Measurements from ENCODE around the gene CLSTN1. TPM values are rescaled to one million over a fixed set of nuclear protein-coding genes. Genes with fewer than 3 reads are reported as not detected.

Gene CLSTN1
- total and polyA plus RNA-seq, 10 of the 15 experiments (the other 5 are each of a cell fraction or from before 2014, with no cell fraction given): 2.7 to 64.4 (median 23.2) TPM

GRCh38 chr1:9687120-9687873 lies 136.5 kb downstream of the CLSTN1 start (continued):
- TF ChIP-seq ZNF687 (IDR thresholded peaks at IDR 0.05) (no peak), IRF5 (IDR thresholded peaks at IDR 0.05; ENCODE audit: borderline replicate concordance) (no peak), RELA (IDR thresholded peaks at IDR 0.05; ENCODE audit: borderline replicate concordance, partially characterized antibody) (peak; percentile 70), HSF1 (IDR thresholded peaks at IDR 0.05; ENCODE audit: low read depth, low read length) (no peak), NFIC (IDR thresholded peaks at IDR 0.05; ENCODE audit: low read depth, low read length) (no peak), NFXL1 (IDR thresholded peaks at IDR 0.05; ENCODE audit: borderline replicate concordance) (no peak), SKIL (IDR thresholded peaks at IDR 0.05; ENCODE audit: low read depth, poor library complexity, severe bottlenecking) (no peak), IKZF1 (conservative IDR thresholded peaks at IDR 0.05) (peak; percentile 53), ATF2 (IDR thresholded peaks at IDR 0.05; ENCODE audit: low read length) (no peak), ZNF592 (IDR thresholded peaks at IDR 0.05) (no peak), GABPA (IDR thresholded peaks at IDR 0.05; ENCODE audit: low read depth) (peak; percentile 72; the same call in 1 of the 2 replicates)
